ENCODE data around the gene SCGB3A1. TPM values are rescaled to one million over a fixed set of nuclear protein-coding genes. Genes with fewer than 3 reads are reported as not detected.

SCGB3A1 gene
- total RNA-seq, 1 donor from 2014 or later: 0.85 TPM

DNA sequence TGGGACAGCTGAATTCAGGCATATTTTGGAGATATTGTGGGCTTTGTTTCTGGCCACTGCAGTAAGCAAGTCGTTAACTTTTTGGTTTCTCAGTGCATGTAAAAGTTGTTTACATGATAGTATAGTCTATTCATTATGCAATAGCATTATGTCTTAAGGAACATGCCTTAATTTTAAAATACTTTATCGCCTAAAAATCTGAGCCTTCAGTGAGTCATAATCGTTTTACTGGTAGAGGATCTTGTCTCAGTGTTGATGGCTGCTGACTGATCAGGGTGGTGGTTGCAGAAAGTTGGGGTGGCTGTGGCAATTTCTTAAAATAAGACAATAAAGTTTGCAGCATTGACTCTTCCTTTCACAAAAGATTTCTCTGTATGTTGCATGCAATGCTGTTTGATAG is 5.1 kb downstream of the SCGB3A1 start:
- DNase-seq: no peak

- no peak for DNase-seq
Measured at GRCh38 chr5:180583738-180584137, 7.6 kb downstream of the SCGB3A1 start.

- DNase-seq: no peak
Measured at GRCh38 chr5:180580681-180581080, 10.6 kb downstream of the SCGB3A1 start.

DNA sequence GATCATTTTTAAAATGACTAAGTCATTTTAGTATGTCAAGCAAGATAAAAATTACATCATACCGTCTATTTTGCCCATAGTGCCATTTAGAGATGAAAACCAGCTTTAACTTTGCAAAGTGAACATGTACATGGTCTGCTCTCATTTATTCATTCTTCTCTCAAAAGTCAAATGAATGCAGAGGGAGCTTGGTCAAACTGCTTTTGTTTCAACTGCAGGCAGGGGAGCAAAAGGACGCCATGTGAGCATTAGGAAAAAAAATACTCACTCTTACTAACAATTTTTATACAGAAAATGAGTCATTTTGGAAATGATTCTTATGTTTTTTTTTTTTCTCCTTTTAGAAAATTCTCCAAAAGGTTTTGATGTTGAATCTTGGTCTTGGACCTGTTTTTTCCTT is 15.7 kb downstream of the SCGB3A1 start:
- no peak for DNase-seq

- DNase-seq: no peak
Measured at GRCh38 chr5:180568914-180569313, 22.4 kb downstream of the SCGB3A1 start.

GRCh38 chr5:180563994-180564393 is 27.3 kb downstream of the SCGB3A1 start:
- DNase-seq: no peak

- DNase-seq: no peak
Measured at GRCh38 chr5:180558232-180558631, 33.1 kb downstream of the SCGB3A1 start.

DNA sequence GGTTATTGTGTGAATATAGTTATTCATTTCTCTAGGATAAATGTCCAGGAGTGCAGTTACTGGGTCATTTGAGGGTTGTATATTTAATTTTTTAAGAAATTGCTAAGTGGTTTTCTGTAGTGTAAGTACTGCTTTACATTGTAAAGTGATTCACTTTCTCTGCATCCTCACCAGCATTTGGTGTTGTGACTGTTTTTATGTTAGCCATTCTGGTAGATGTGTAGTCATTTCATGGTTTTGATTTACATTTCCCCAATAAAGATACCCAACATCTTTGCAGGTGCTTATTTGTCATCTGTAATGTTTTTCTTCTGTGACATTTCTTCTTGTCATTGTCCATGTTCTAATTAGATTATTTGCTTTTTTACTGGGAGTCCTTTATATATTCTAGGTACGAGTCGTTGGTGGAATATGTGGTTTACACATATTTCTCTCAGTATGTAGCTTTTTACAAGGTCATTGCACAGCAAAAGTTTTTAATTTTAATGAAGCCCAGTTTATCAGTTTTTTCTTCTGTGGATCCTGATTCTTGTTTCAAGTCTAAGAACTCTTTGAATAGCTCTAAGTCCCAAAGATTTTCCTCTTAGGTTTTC is 34.0 kb downstream of the SCGB3A1 start:
- DNase-seq: no peak

- no peak for DNase-seq
Measured at GRCh38 chr5:180555168-180555921, 36.0 kb downstream of the SCGB3A1 start.

GRCh38 chr5:180553530-180553929 is 37.8 kb downstream of the SCGB3A1 start:
- no peak for DNase-seq

DNA sequence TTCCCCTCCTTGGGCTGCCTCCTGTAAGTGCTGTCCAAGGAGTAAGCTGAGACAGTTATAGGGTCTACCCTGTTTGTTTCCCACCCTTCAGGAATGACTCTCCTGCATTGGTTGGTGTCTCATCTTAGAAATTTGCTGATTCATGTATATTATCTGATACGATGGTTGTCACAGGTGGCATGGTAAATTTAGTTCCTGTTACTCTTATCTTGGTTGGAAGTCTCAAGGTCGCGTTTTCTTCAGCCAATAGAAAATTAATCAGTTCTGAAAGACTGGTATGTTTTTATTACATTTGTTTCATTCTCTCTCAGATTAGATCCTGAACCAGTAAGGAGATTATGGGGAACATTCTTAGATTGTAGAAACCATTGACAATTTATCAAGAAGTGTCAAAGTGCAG is 42.7 kb downstream of the SCGB3A1 start:
- no peak for DNase-seq

DNA sequence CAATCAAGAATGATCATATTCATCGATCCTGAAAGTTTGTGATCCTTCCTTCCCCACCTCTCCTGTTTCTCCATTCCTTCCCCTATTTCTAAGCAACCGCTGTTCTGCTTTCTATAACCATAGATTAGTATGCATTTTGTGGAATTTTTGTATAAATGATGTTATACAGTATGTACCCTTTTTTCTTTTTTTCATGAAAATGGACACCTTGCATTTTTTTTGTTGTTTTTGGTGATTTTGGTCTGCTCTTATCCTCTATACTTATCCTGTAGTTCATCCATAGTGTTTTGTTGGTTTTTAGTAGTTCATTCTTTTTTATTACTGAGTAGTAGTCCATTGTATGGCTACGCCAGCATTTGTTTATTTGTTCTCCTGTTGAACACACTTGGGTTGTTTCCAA is 46.1 kb downstream of the SCGB3A1 start:
- no peak for DNase-seq

- DNase-seq: no peak
Measured at GRCh38 chr5:180541710-180542109, 49.6 kb downstream of the SCGB3A1 start.

Other genes with a start within 250 kb of the SCGB3A1 start
- gene GFPT2, start 238.2 kb downstream of the SCGB3A1 start, total RNA-seq: 0.60 and 0.68 TPM in 2 replicates
- 21.6 and 44.6 TPM in 2 replicates for gene CNOT6, start 97.1 kb downstream of the SCGB3A1 start, total RNA-seq
- gene FLT4, start 58.1 kb upstream of the SCGB3A1 start, total RNA-seq: 341 and 471 TPM in 2 replicates
- not detected in 2 replicates for gene OR2Y1, start 148.6 kb upstream of the SCGB3A1 start, total RNA-seq
- gene MGAT1, start 211.3 kb upstream of the SCGB3A1 start, total RNA-seq: 124 and 164 TPM in 2 replicates